Measurements from ENCODE around the gene S1PR2.
"Not testable (repeated sequence)": the region's sequence is repeated elsewhere in the genome, so short reads cannot be mapped to it uniquely, and the experiment has no call there.

S1PR2 gene

DNA sequence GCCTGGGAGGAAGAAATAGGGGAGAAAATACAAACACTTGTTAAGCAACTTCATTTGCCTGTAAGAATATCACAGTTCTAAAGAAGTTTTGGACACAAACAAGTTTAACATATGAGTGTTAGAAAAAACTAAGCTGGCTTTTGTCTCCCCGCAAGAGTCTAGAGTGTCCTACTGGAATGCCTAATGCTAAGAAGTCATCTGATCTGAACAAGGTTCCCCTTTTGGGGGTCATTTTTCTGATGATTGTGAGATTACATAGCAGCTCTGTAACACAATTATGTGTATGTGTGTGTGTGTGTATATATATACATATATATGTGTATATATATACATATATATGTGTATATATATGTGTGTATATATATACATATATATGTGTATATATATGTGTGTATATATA lies 49.1 kb downstream of the S1PR2 start:
- no peak for TF ChIP-seq CTCF (IDR thresholded peaks at IDR 0.05; ENCODE audit: low read depth, low read length, missing control alignments)
- no peak for DNase-seq (ENCODE audit: extremely low read depth, low read depth)
- H3K4me3 ChIP-seq (replicated peaks; ENCODE audit: low read depth, low read length) = no peak overlapping the region

DNA sequence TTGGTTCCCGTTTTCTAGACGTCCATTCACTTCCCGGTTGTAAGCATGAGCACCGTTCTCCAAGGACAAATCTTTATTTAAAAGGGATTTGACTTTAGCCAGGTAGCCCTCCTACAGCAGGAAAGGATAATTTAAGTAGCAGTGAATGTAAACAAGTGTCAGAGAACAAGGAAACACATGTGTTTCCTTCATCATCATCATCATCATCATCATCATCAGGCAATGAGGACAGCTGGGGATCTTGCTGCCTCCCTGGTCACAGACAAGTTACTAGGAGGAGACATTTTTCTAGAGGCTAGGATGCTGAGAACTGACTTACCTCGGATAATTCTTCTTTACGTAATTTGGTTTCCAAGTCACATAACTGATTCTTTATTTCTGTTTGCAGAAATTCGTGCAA lies 50.7 kb downstream of the S1PR2 start:
- H3K4me3 ChIP-seq (replicated peaks; ENCODE audit: low read depth, low read length) = no peak overlapping the region
- no peak for DNase-seq (ENCODE audit: extremely low read depth, low read depth)
- no peak for TF ChIP-seq CTCF (IDR thresholded peaks at IDR 0.05; ENCODE audit: low read depth, low read length, missing control alignments)

DNA sequence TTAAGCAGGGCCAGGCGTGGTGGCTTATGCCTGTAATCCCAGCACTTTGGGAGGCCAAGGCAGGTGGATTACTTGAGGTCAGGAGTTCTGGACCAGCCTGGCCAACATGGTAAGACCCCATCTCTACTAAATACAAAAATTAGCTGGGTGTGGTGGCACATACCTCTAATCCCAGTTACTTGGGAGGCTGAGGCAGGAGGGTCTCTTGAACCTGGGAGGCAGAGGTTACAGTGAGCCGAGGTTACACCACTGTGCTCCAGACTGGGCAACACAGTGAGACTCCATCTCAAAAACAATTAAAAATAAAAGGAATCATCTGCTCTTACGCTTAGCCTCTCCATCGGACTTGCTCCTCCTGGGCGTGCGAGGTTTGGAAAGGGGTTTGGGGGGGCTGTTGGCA lies 51.1 kb downstream of the S1PR2 start:
- H3K4me3 ChIP-seq (replicated peaks; ENCODE audit: low read depth, low read length); DNase-seq (ENCODE audit: extremely low read depth, low read depth): not testable (repeated sequence)

GRCh38 chr19:10173527-10173926 lies 57.6 kb downstream of the S1PR2 start:
- no peak overlapping the region for H3K4me3 ChIP-seq (replicated peaks; ENCODE audit: low read depth, low read length)
- no peak for TF ChIP-seq CTCF (IDR thresholded peaks at IDR 0.05; ENCODE audit: low read depth, low read length, missing control alignments)
- no peak for DNase-seq (ENCODE audit: extremely low read depth, low read depth)
